Stimulated activated CD4-positive, alpha-beta T cell treated with anti-CD3 and anti-CD28 coated beads, Interleukin-12 subunit alpha, Interleukin-12 subunit beta, amount 100 ng/mL, for 24 hours (primary cell): ENCODE data around the gene TFAP2E.

ENCODE experiments used
- DNase-seq, 2 experiments: peaks; one replicate each; pipeline ENCODE4 v3.0.0-alpha.2; 2020; ENCODE audit warnings: low read depth in 2 of 2

The TFAP2E gene

GRCh38 chr1:35573198-35574124 lies at the start of gene TFAP2E:
TFAP2E (plus strand) TSS chr1:35573314; CDS start chr1:35573578, 264 bp downstream.
- no peak for DNase-seq

GRCh38 chr1:35524106-35524505 lies 49.0 kb upstream of the TFAP2E start:
- no peak for DNase-seq

GRCh38 chr1:35530168-35530567 lies 42.9 kb upstream of the TFAP2E start:
- no peak for DNase-seq

- DNase-seq = no peak
These were observed 42.2 kb upstream of the TFAP2E start for GRCh38 chr1:35530946-35531345.

GRCh38 chr1:35531368-35531767 lies 41.7 kb upstream of the TFAP2E start:
- DNase-seq = no peak

GRCh38 chr1:35532497-35533223 lies 40.5 kb upstream of the TFAP2E start:
- DNase-seq = no peak

- DNase-seq = no peak
These were observed 39.5 kb upstream of the TFAP2E start for GRCh38 chr1:35533586-35533985.

GRCh38 chr1:35535243-35535642 lies 37.9 kb upstream of the TFAP2E start:
- DNase-seq = no peak

- DNase-seq = no peak
These were observed 36.5 kb upstream of the TFAP2E start for GRCh38 chr1:35536556-35537162.

- no peak for DNase-seq
These were observed 35.3 kb upstream of the TFAP2E start for GRCh38 chr1:35537806-35538205.

- DNase-seq = no peak
These were observed 33.9 kb upstream of the TFAP2E start for GRCh38 chr1:35539073-35539823.

- no peak for DNase-seq
These were observed 33.3 kb upstream of the TFAP2E start for GRCh38 chr1:35539824-35540261.

GRCh38 chr1:35544976-35545375 lies 28.1 kb upstream of the TFAP2E start:
- no peak for DNase-seq

GRCh38 chr1:35546614-35547013 lies 26.5 kb upstream of the TFAP2E start:
- no peak for DNase-seq

GRCh38 chr1:35553851-35554250 lies 19.3 kb upstream of the TFAP2E start:
- no peak for DNase-seq

- no peak for DNase-seq
These were observed 18.6 kb upstream of the TFAP2E start for GRCh38 chr1:35554266-35555211.

- DNase-seq = no peak
These were observed 17.9 kb upstream of the TFAP2E start for GRCh38 chr1:35555212-35555584.

GRCh38 chr1:35555601-35556477 lies 17.3 kb upstream of the TFAP2E start:
- DNase-seq = no peak

- no peak for DNase-seq
These were observed 16.5 kb upstream of the TFAP2E start for GRCh38 chr1:35556484-35557117.
